Measurements from ENCODE around the gene DDRGK1.

The DDRGK1 gene

GRCh38 chr20:3165473-3166337 is 38.8 kb downstream of the DDRGK1 start:
- DNase-seq (ENCODE audit: low read depth, low spot score): peak; percentile 14
- in situ Hi-C loops (cut with HindIII; ENCODE audit: low sequenced_read_pairs): no loop called here

GRCh38 chr20:3164763-3165410 is 39.6 kb downstream of the DDRGK1 start:
- TF ChIP-seq CTCF (IDR thresholded peaks at IDR 0.05; ENCODE audit: low read depth, low read length): no peak
- no peak for DNase-seq (ENCODE audit: low read depth, low spot score)
- no peak overlapping the region for H3K4me3 ChIP-seq (ENCODE audit: low read depth, low read length)
- in situ Hi-C loops (cut with HindIII; ENCODE audit: low sequenced_read_pairs): no loop called here

More at GRCh38 chr20:3165473-3166337, 38.8 kb downstream of the DDRGK1 start:
- TF ChIP-seq CTCF (IDR thresholded peaks at IDR 0.05; ENCODE audit: low read depth, low read length): no peak
- H3K4me3 ChIP-seq (ENCODE audit: low read depth, low read length): no peak overlapping the region

- in situ Hi-C loops (cut with HindIII; ENCODE audit: low sequenced_read_pairs): no loop called here
- no peak for DNase-seq (ENCODE audit: low read depth, low spot score)
- TF ChIP-seq CTCF (IDR thresholded peaks at IDR 0.05; ENCODE audit: low read depth, low read length): no peak
- H3K4me3 ChIP-seq (ENCODE audit: low read depth, low read length): no peak overlapping the region
These were observed 40.3 kb downstream of the DDRGK1 start for GRCh38 chr20:3164043-3164762.

GRCh38 chr20:3163099-3164042 is 41.1 kb downstream of the DDRGK1 start:
- TF ChIP-seq CTCF (IDR thresholded peaks at IDR 0.05; ENCODE audit: low read depth, low read length): no peak
- no peak for DNase-seq (ENCODE audit: low read depth, low spot score)

GRCh38 chr20:3162080-3162611 is 42.3 kb downstream of the DDRGK1 start:
- no peak for DNase-seq (ENCODE audit: low read depth, low spot score)
- no peak for TF ChIP-seq CTCF (IDR thresholded peaks at IDR 0.05; ENCODE audit: low read depth, low read length)
- H3K4me3 ChIP-seq (ENCODE audit: low read depth, low read length): no peak overlapping the region
- in situ Hi-C loops (cut with HindIII; ENCODE audit: low sequenced_read_pairs): no loop called here

More at GRCh38 chr20:3163099-3164042, 41.1 kb downstream of the DDRGK1 start:
- in situ Hi-C loops (cut with HindIII; ENCODE audit: low sequenced_read_pairs): no loop called here
- no peak overlapping the region for H3K4me3 ChIP-seq (ENCODE audit: low read depth, low read length)
